Lung (tissue), 12 donors: ENCODE measurements around the gene PLXND1. TPM values are rescaled to one million over a fixed set of nuclear protein-coding genes. Genes with fewer than 3 reads are reported as not detected.
A peak's percentile ranks its signal among the peaks of the same experiment; 100 is the strongest.

ENCODE experiments used
- ATAC-seq: fragments of 200-7000 bp; cut with Tn5 transposase; one replicate; pipeline ENCODE4 v1.9.1; 2020; ENCODE audit warnings: moderate number of reproducible peaks; ENCODE audit not compliant: insufficient read depth, low FRiP score
- DNase-seq, 3 donors: peaks; one replicate each; pipeline ENCODE4 v3.0.0-alpha.2; 2013 to 2017
- H3K27ac ChIP-seq, 2 donors: one replicate each; pipeline ENCODE4 v1.5.1; 2013; ENCODE audit warnings: mild to moderate bottlenecking in 2 of 2, moderate library complexity in 2 of 2, control low read depth in 1 of 2, inconsistent platforms in 1 of 2, low read depth in 1 of 2, low read length in 1 of 2
- H3K27me3 ChIP-seq, 3 donors: one replicate each; pipeline ENCODE4 v1.5.1; 2013; ENCODE audit warnings: low read length in 2 of 3; ENCODE audit not compliant: control insufficient read depth in 3 of 3, insufficient read depth in 3 of 3
- H3K36me3 ChIP-seq, 4 donors: one replicate each; pipeline ENCODE4 v1.5.1; 2013; ENCODE audit warnings: low read length in 4 of 4, mild to moderate bottlenecking in 1 of 4, moderate library complexity in 1 of 4; ENCODE audit not compliant: control insufficient read depth in 4 of 4, insufficient read depth in 4 of 4
- H3K4me1 ChIP-seq, 5 donors: one replicate each; pipeline ENCODE4 v1.5.1; 2013; ENCODE audit warnings: low read length in 5 of 5, mild to moderate bottlenecking in 2 of 5, moderate library complexity in 1 of 5; ENCODE audit not compliant: control insufficient read depth in 5 of 5, insufficient read depth in 5 of 5
- H3K4me3 ChIP-seq: one replicate; pipeline ENCODE4 v1.5.1; 2013; ENCODE audit warnings: mild to moderate bottlenecking, control low read depth, moderate library complexity
- H3K9ac ChIP-seq, 2 donors: one replicate each; pipeline ENCODE4 v1.5.1; 2013; ENCODE audit warnings: low read length in 2 of 2, control low read depth in 1 of 2; ENCODE audit not compliant: insufficient read depth in 1 of 2
- H3K9me3 ChIP-seq, 4 donors: one replicate each; pipeline ENCODE4 v1.5.1; 2013; ENCODE audit warnings: low read length in 3 of 4, mild to moderate bottlenecking in 1 of 4, moderate library complexity in 1 of 4; ENCODE audit not compliant: control insufficient read depth in 4 of 4, insufficient read depth in 3 of 4
- CTCF ChIP-seq: IDR thresholded peaks from 2 replicates; pipeline ENCODE4 v1.5.1; 2012; ENCODE audit warnings: mild to moderate bottlenecking; ENCODE audit errors: control extremely low read depth, extremely low read depth
- WGBS, 2 donors: extraction: QIAGEN DNeasy Blood & Tissue Kit; methylation state at CpG; one replicate each; pipeline ENCODE4 v1.1.7; 2013; 5-methylcytosine and 5-hydroxymethylcytosine counted together
- polyA plus RNA-seq, 2 donors: library from polyadenylated mRNA; stranded (reverse); fragments of 200-250 nt; gene quantifications; one replicate each; pipeline ENCODE4 v1.2.1, GENCODE V29; 2013
- total RNA-seq, 2 donors: library from RNA; depleted of rRNA in 1 of 2; stranded (reverse); fragments of >200 nt in 1 of 2; gene quantifications; one replicate each; pipeline ENCODE4 v1.2.1, GENCODE V29; 2014 to 2021
- donor health status: control.
- donor health status: control.
- donor health status: Bipolar disorder and iron deficiency.
- donor health status: healthy.
- donor health status: DM: yes; HTN: yes; CAD: no.

Gene PLXND1
- total and polyA plus RNA-seq, 4 donors, result 128 to 233 (median 180) TPM

DNA sequence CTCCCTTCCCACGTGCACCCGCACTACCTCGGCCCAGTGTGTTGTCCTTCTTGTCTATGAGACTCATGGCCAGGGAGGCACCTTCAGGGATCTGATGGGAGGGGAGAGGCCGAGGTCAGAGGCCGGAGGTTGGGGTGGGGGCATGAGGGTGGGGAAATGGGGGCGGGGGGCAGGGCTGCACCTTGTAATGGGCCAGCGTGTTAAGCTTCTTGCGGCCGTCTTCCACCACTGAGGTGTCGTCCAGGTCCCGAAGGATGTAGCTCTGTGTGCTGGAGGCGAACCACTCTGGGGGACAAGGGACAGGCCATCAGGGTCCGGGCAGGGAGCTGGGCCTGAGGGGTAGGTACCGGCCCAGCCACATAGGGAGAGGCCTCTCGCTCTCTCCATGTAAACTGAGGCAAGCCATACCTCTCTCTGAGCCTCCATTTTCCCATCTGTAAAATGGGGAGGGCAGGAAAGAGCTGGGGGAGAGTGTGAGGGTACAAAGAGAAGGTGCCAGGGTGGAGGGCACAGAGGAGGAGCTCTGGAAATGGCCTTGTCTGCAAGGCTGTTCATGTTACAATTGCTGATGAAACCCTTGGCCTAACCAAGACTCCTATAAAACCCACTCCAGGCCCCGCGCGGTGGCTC lies 44.7 kb downstream of the PLXND1 start:
- DNase-seq, result no peak
- peak overlapping the region in 1 of 2 donors; percentile 69 for H3K27ac ChIP-seq
- no peak for TF ChIP-seq CTCF
- no peak overlapping the region for H3K9ac ChIP-seq
- peaks cover 0 to 71% (median 26%) of the 10 kb centered on the region in 5 donors for H3K4me1 ChIP-seq
- no peak for ATAC-seq
- H3K9me3 ChIP-seq, result no peaks in the 10 kb centered on the region
- H3K4me3 ChIP-seq, result no peak overlapping the region
- WGBS, 2 donors, result 80 to 82% methylated on average over 18 of the region's 18 CpGs
- H3K27me3 ChIP-seq, result no peaks in the 10 kb centered on the region
- H3K36me3 ChIP-seq, result peaks cover 0 to 78% (median 30%) of the 10 kb centered on the region in 4 donors

DNA sequence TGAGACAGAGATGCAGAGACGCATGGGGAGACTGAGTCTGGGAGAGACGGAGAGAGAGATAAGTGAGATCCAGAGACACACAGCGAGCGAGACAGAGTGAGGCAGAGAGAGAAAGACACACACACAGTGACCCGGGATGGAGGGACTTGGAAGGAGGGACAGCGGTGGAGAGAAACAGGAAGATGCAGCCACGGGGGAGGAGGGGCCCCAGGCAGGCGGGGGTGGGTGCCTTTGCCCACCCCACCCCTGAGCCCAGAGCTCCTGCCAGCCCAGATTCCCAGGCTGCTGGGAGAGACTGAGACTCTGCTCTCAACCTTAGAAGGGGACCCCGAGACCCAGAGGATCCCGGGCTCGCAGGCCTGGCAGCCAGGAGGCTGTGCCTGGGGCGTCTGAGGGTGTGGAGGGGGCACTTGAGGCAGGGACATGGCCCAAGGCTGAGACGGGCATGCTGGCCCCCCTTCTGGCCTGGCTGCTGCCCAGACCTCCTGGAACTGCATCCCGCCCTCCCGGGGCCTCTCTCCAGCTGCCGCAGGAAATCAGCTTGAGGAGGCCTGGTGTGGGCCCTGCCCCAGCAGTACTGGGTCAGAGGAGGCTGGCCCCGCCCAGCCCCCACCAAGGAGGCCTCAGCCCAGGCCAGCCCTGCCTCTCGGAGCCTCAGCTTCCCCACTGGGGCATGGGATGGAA lies 45.4 kb downstream of the PLXND1 start:
- Histone ChIP-seq H3K36me3 (peaks cover 0 to 78% (median 30%) of the 10 kb centered on the region in 4 donors), H3K9ac (peak overlapping the region in 1 of 2 donors; percentile 52), H3K9me3 (no peaks in the 10 kb centered on the region), H3K4me3 (no peak overlapping the region), H3K27me3 (no peaks in the 10 kb centered on the region), H3K4me1 (peaks cover 0 to 74% (median 26%) of the 10 kb centered on the region in 5 donors), H3K27ac (peak overlapping the region; percentile 41 to 69)
- WGBS, 2 donors, result 35 to 37% methylated on average over 16 to 18 of the region's 18 CpGs
- ATAC-seq (peak; percentile 50), DNase-seq (peak; percentile 93 to 97 (median 94))
- no peak for TF ChIP-seq CTCF

GRCh38 chr3:129560269-129560787 lies 46.1 kb downstream of the PLXND1 start:
- no peak for TF ChIP-seq CTCF
- peaks cover 0 to 81% (median 31%) of the 10 kb centered on the region in 5 donors for H3K4me1 ChIP-seq
- H3K36me3 ChIP-seq, result peaks cover 0 to 77% (median 25%) of the 10 kb centered on the region in 4 donors
- ATAC-seq, result no peak
- H3K9me3 ChIP-seq, result no peaks in the 10 kb centered on the region
- H3K27me3 ChIP-seq, result no peaks in the 10 kb centered on the region
- H3K27ac ChIP-seq, result peak overlapping the region in 1 of 2 donors; percentile 57
- 64 to 66% methylated on average over 12 to 16 of the region's 16 CpGs for WGBS, 2 donors
- no peak overlapping the region for H3K4me3 ChIP-seq
- DNase-seq, result peak; percentile 85 to 94 (median 92)
- H3K9ac ChIP-seq, result peak overlapping the region in 1 of 2 donors; percentile 52
